ENCODE measurements around the gene CNTN1.

The CNTN1 gene

GRCh38 chr12:40854604-40855003 lies 162.4 kb downstream of the CNTN1 start (continued):
- no peak for TF ChIP-seq ZNF514 (tag by site-specific recombination; IDR thresholded peaks at IDR 0.05)
- TF ChIP-seq ZNF132 (tag by site-specific recombination; IDR thresholded peaks at IDR 0.05; ENCODE audit: borderline replicate concordance) = no peak

GRCh38 chr12:40864891-40865290 lies 172.7 kb downstream of the CNTN1 start:
- POLR2A ChIA-PET = no interaction called here
- Histone ChIP-seq H3K4me1 (ENCODE audit: control insufficient read depth, insufficient read depth, low read length) (no peaks in the 10 kb centered on the region), H3K9me3 (ENCODE audit: control insufficient read depth, insufficient read depth, low read depth, low read length) (no peaks in the 10 kb centered on the region), H3K27ac (ENCODE audit: extremely low read depth, low read depth, low read length) (no peak overlapping the region), H3K36me3 (ENCODE audit: control insufficient read depth in 2 of 2, insufficient read depth in 1 of 2, low read length in 2 of 2) (no peaks in the 10 kb centered on the region), H3K4me3 (ENCODE audit: low read depth, low read length) (no peak overlapping the region)
- TF ChIP-seq ZNF692 (tag by site-specific recombination; IDR thresholded peaks at IDR 0.05) (no peak), ZNF398 (tag by site-specific recombination; IDR thresholded peaks at IDR 0.05) (no peak), ZBTB10 (tag by site-specific recombination; IDR thresholded peaks at IDR 0.05) (no peak), ZNF18 (tag by site-specific recombination; IDR thresholded peaks at IDR 0.05) (no peak), SP2 (tag by site-specific recombination; IDR thresholded peaks at IDR 0.05) (no peak), ZNF223 (tag by site-specific recombination; IDR thresholded peaks at IDR 0.05) (no peak), ZNF350 (tag by site-specific recombination; IDR thresholded peaks at IDR 0.05) (no peak), ZBTB48 (tag by site-specific recombination; IDR thresholded peaks at IDR 0.05) (no peak), ZNF157 (tag by site-specific recombination; IDR thresholded peaks at IDR 0.05) (no peak)
- CTCF ChIA-PET = no interaction called here

GRCh38 chr12:40870981-40871380 lies 178.7 kb downstream of the CNTN1 start:
- no peaks in the 10 kb centered on the region for H3K9me3 ChIP-seq (ENCODE audit: control insufficient read depth, insufficient read depth, low read depth, low read length)
- no peaks in the 10 kb centered on the region for H3K4me1 ChIP-seq (ENCODE audit: control insufficient read depth, insufficient read depth, low read length)
- H3K27ac ChIP-seq (ENCODE audit: extremely low read depth, low read depth, low read length) = no peak overlapping the region
- no peaks in the 10 kb centered on the region for H3K36me3 ChIP-seq (ENCODE audit: control insufficient read depth in 2 of 2, insufficient read depth in 1 of 2, low read length in 2 of 2)
- ChIA-PET CTCF (no interaction called here), POLR2A (no interaction called here)
- H3K4me3 ChIP-seq (ENCODE audit: low read depth, low read length) = no peak overlapping the region
- TF ChIP-seq ZFP37 (tag by site-specific recombination; IDR thresholded peaks at IDR 0.05) (no peak), ZBTB6 (tag by site-specific recombination; IDR thresholded peaks at IDR 0.05) (no peak), REST (tag by site-specific recombination; IDR thresholded peaks at IDR 0.05) (no peak), INSM2 (tag by site-specific recombination; IDR thresholded peaks at IDR 0.05) (no peak), ZNF138 (tag by site-specific recombination; IDR thresholded peaks at IDR 0.05; ENCODE audit: borderline replicate concordance) (no peak), ZSCAN30 (tag by site-specific recombination; IDR thresholded peaks at IDR 0.05) (no peak), KLF17 (tag by site-specific recombination; IDR thresholded peaks at IDR 0.05) (no peak)

Data from HEK293 (cell line).